K562 (cell line): ENCODE data around the gene LGI4. TPM values are rescaled to one million over a fixed set of nuclear protein-coding genes. Genes with fewer than 3 reads are reported as not detected.

ENCODE experiments used
- ATAC-seq: fragments of 200-7000 bp; cut with Tn5 transposase; 3 replicates; pipeline ENCODE4 v1.9.1; 2020; ENCODE audit warnings: moderate library complexity
- BruUV-seq: library from RNA; stranded (reverse); fragments of 400-500 nt; replicated peaks from 2 replicates; lab custom pipeline; 2021; lab: Mats Ljungman, UMichigan
- CTCF ChIA-PET: fragments of 300-600 bp; formaldehyde crosslinking; extraction: SDS; loops from one replicate; lab custom pipeline; 2021; ENCODE audit warnings: low intra/inter-chr PET ratio; lab: Yijun Ruan, JAX
- POLR2A ChIA-PET: fragments of 300-600, 350-650 bp; sonication (Branson Sonifier 250); formaldehyde crosslinking; extraction: SDS; loops from one replicate; lab custom pipeline; 2021; ENCODE audit warnings: antibody characterized with exemption, inconsistent platforms; lab: Yijun Ruan, JAX
- DNase-seq, 4 experiments: peaks; one replicate each; pipeline versions ENCODE4 v3.0.0 to v3.0.0-alpha.2; 2011 to 2018; ENCODE audit warnings: low spot score in 3 of 4, mixed read lengths in 3 of 4; ENCODE audit errors: extremely low read depth in 1 of 4
- FAIRE-seq: peaks from 2 replicates; lab custom pipeline; 2011; peaks lifted over from hg19 to GRCh38; lab: Jason Lieb, UNC
- H2AFZ ChIP-seq: 2 replicates; pipeline ENCODE4 v1.6.0; 2011; ENCODE audit warnings: low read depth, low read length, control low read depth, inconsistent platforms
- H3K27ac ChIP-seq: fragments of 200-600 bp; 3 replicates; pipeline ENCODE4 v1.8.0; 2011; ENCODE audit warnings: low read depth, mild to moderate bottlenecking, control low read depth, inconsistent platforms, low read length, moderate library complexity, mixed read lengths; ENCODE audit errors: extremely low read depth
- H3K27me3 ChIP-seq, 2 experiments: fragments of 300-600 bp in 1 of 2; 2 replicates in 1 of 2; 3 replicates in 1 of 2; pipeline versions ENCODE4 v1.6.0 to v1.8.0; 2011; ENCODE audit warnings: inconsistent platforms in 2 of 2, low read length in 2 of 2, mild to moderate bottlenecking in 1 of 2, mixed read lengths in 1 of 2, moderate library complexity in 1 of 2; ENCODE audit not compliant: control insufficient read depth in 2 of 2, insufficient read depth in 2 of 2
- H3K36me3 ChIP-seq: fragments of 300-600 bp; 3 replicates; pipeline ENCODE4 v1.8.0; 2011; ENCODE audit warnings: mild to moderate bottlenecking, low read length, inconsistent platforms; ENCODE audit not compliant: control insufficient read depth, insufficient read depth
- H3K4me1 ChIP-seq, 2 experiments: fragments of 200-600 bp in 1 of 2; replicated peaks in 1 of 2; 2 replicates in 1 of 2; 3 replicates in 1 of 2; pipeline versions ENCODE4 v1.5.1 to v1.8.0; 2011; ENCODE audit warnings: inconsistent platforms in 2 of 2, low read length in 2 of 2, mild to moderate bottlenecking in 1 of 2, mixed read lengths in 1 of 2, moderate library complexity in 1 of 2; ENCODE audit not compliant: control insufficient read depth in 2 of 2, insufficient read depth in 2 of 2
- H3K4me2 ChIP-seq: 2 replicates; pipeline ENCODE4 v1.6.1; 2011; ENCODE audit warnings: low read length, control low read depth, inconsistent platforms, mixed read lengths; ENCODE audit not compliant: insufficient read depth
- H3K4me3 ChIP-seq: fragments of 200-600 bp; sonication (generic), shearing (Covaris generic); 2 replicates; pipeline ENCODE4 v1.5.1; 2016; ENCODE audit warnings: control low read depth, inconsistent platforms
- H3K79me2 ChIP-seq: fragments of 200-600 bp; 3 replicates; pipeline ENCODE4 v1.8.0; 2011; ENCODE audit warnings: low read length, inconsistent platforms; ENCODE audit not compliant: control insufficient read depth, insufficient read depth
- H3K9ac ChIP-seq, 2 experiments: 2 replicates each; pipeline versions ENCODE4 v1.6.0 to v1.6.1; 2011; ENCODE audit warnings: low read depth in 2 of 2, low read length in 2 of 2, control low read depth in 1 of 2, inconsistent platforms in 1 of 2, mild to moderate bottlenecking in 1 of 2, mixed read lengths in 1 of 2; ENCODE audit not compliant: insufficient read depth in 1 of 2
- H3K9me1 ChIP-seq: one replicate; pipeline ENCODE4 v1.6.0; 2011; ENCODE audit warnings: inconsistent platforms, mild to moderate bottlenecking, low read length, moderate library complexity; ENCODE audit not compliant: control insufficient read depth, insufficient read depth
- H3K9me3 ChIP-seq: replicated peaks from 2 replicates; pipeline ENCODE4 v1.5.1; 2011; ENCODE audit warnings: low read depth, low read length, inconsistent platforms; ENCODE audit not compliant: control insufficient read depth, insufficient read depth
- H4K20me1 ChIP-seq: replicated peaks from 2 replicates; pipeline ENCODE4 v1.6.1; 2011; ENCODE audit warnings: low read length, inconsistent platforms, mixed read lengths; ENCODE audit not compliant: control insufficient read depth, insufficient read depth
- BRD4 ChIP-seq: fragments of 200-600 bp; sonication (generic); IDR thresholded peaks from 2 replicates; pipeline ENCODE4 v1.6.1; 2017; ENCODE audit warnings: inconsistent platforms
- CTBP1 ChIP-seq: fragments of 450-650 bp; IDR thresholded peaks from 2 replicates; pipeline ENCODE4 v1.6.1; 2016; ENCODE audit warnings: borderline replicate concordance
- ELF2 ChIP-seq: fragments of 250-450 bp; sonication (Bioruptor Pico); IDR thresholded peaks from 2 replicates; pipeline ENCODE4 v1.5.0; 2021; ENCODE audit warnings: mild to moderate bottlenecking
- HNRNPLL ChIP-seq: fragments of 200-400 bp; formaldehyde crosslinking; IDR thresholded peaks from 2 replicates; pipeline ENCODE4 v1.6.1; 2017; ENCODE audit warnings: low read length, low read depth, mild to moderate bottlenecking; ENCODE audit not compliant: poor library complexity, severe bottlenecking
- KDM1A ChIP-seq, 2 experiments: fragments of 450-650 bp; IDR thresholded peaks; 2 replicates each; pipeline ENCODE4 v1.6.1; 2016; ENCODE audit warnings: mild to moderate bottlenecking in 2 of 2
- NR4A1 ChIP-seq, 2 experiments: fragments of 250-450 bp in 1 of 2; fragments of 450-650 bp in 1 of 2; sonication (Bioruptor Pico) in 1 of 2; IDR thresholded peaks; 2 replicates each; pipeline versions ENCODE4 v1.4.0 to v1.6.1; 2016 to 2020; ENCODE audit warnings: mild to moderate bottlenecking in 2 of 2, missing compliant biosample characterization in 1 of 2, missing genetic modification characterization in 1 of 2, moderate library complexity in 1 of 2
- RBM25 ChIP-seq: fragments of 200-400 bp; formaldehyde crosslinking; IDR thresholded peaks from 2 replicates; pipeline ENCODE4 v1.6.1; 2018; ENCODE audit warnings: low read length, low read depth, moderate library complexity; ENCODE audit not compliant: severe bottlenecking
- RNF2 ChIP-seq: sonication (generic); IDR thresholded peaks from 2 replicates; pipeline ENCODE4 v1.6.1; 2016
- SP1 ChIP-seq: sonication (generic); formaldehyde crosslinking; IDR thresholded peaks from 2 replicates; pipeline ENCODE4 v1.8.1; 2022; ENCODE audit warnings: mild to moderate bottlenecking, missing genetic modification reagents
- ZNF263 ChIP-seq: sonication (generic); formaldehyde crosslinking; IDR thresholded peaks from 2 replicates; pipeline ENCODE4 v1.8.0; 2022; ENCODE audit warnings: mild to moderate bottlenecking, missing genetic modification reagents, borderline replicate concordance
- ZNF707 ChIP-seq: fragments of 250-450 bp; sonication (Bioruptor Pico); conservative IDR thresholded peaks from 2 replicates; pipeline ENCODE4 v1.8.0; 2022; ENCODE audit warnings: inconsistent platforms, mild to moderate bottlenecking, moderate library complexity
- ZNF75A ChIP-seq: fragments of 450-650 bp; formaldehyde crosslinking; IDR thresholded peaks from 2 replicates; pipeline ENCODE4 v1.4.0; 2020; ENCODE audit warnings: mild to moderate bottlenecking
- WGBS: fragments of 100-300 bp; shearing (Covaris generic); methylation state at CpG from one replicate; pipeline ENCODE4 v1.1.6; 2016; ENCODE audit warnings: low coverage, mixed read lengths; ENCODE audit not compliant: insufficient coverage; ENCODE audit errors: missing lambda C conversion rate; 5-methylcytosine and 5-hydroxymethylcytosine counted together
- in situ Hi-C: fragments of 300-500 bp; cut with MboI; formaldehyde crosslinking; loops from 4 replicates; pipeline ENCODE4 v1.15.0; 2018; ENCODE audit warnings: inconsistent platforms, mixed read lengths
- intact Hi-C: fragments of 100-400 bp; cut with micrococcal nuclease; formaldehyde crosslinking; loops from 2 replicates; pipeline ENCODE4 v1.14.2; 2022
- polyA plus RNA-seq, 8 experiments: library from polyadenylated mRNA; depleted of rRNA in 4 of 8; stranded (reverse) in 5 of 8; unstranded in 3 of 8; fragments of >200 nt; fragmentation: Nextera tagmentation in 2 of 8; fragmentation: Illumina TruSeq in 1 of 8; extraction: Ambion mirVana in 2 of 8; extraction: Trizol in 1 of 8; gene quantifications; 2 replicates each; pipeline versions ENCODE4 v1.2.1 to v1.2.3, GENCODE V29; 2011 to 2014; ENCODE audit warnings: inconsistent platforms in 1 of 8, missing spikeins in 1 of 8
- total RNA-seq, 7 experiments: library from RNA; depleted of rRNA in 6 of 7; stranded (reverse); fragments of >200 nt in 6 of 7; fragmentation: Illumina TruSeq in 2 of 7; extraction: Trizol in 2 of 7; gene quantifications; 2 replicates each; pipeline versions ENCODE4 v1.2.1 to v1.2.3, GENCODE V29; 2011 to 2021; ENCODE audit warnings: low replicate concordance in 1 of 7
- TF ChIP-seq, protein P1 (sequence below): fragments of 250-450 bp; sonication (Bioruptor Pico); IDR thresholded peaks from 2 replicates; pipeline ENCODE4 v1.8.0; 2022; ENCODE audit warnings: inconsistent platforms
- TF ChIP-seq, protein P2 (sequence below): fragments of 450-650 bp; IDR thresholded peaks from 2 replicates; pipeline ENCODE4 v1.6.1; 2016; ENCODE audit warnings: mild to moderate bottlenecking

The LGI4 gene
- total and polyA plus RNA-seq, 9 of the 15 experiments (the other 6 are each of a cell fraction or from before 2014, with no cell fraction given): 0.14 to 0.30 (median 0.24) TPM; not detected in 4

DNA sequence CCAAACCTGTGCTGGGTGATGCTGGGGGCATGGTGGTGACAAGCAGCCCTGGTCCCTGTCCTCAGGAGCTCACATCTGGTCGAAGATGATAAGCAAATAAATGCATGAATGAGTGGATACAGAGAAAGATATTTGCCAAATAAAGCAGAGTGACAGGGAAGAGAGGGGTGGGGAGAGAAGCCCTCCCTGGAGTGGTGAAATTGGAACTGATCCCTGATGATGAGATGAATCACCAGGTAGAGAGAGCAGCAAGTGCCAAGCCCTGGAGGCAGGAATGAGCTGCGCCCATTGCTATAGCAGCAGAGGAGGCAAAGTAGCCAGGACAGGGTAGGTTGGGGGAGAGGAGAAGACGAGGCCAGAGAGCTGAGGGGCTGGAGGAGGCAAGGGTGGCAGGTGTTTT is 33.3 kb upstream of the LGI4 start (continued):
- no peak for TF ChIP-seq HNRNPLL
- TF ChIP-seq, all 486 proteins: peak for 6

DNA sequence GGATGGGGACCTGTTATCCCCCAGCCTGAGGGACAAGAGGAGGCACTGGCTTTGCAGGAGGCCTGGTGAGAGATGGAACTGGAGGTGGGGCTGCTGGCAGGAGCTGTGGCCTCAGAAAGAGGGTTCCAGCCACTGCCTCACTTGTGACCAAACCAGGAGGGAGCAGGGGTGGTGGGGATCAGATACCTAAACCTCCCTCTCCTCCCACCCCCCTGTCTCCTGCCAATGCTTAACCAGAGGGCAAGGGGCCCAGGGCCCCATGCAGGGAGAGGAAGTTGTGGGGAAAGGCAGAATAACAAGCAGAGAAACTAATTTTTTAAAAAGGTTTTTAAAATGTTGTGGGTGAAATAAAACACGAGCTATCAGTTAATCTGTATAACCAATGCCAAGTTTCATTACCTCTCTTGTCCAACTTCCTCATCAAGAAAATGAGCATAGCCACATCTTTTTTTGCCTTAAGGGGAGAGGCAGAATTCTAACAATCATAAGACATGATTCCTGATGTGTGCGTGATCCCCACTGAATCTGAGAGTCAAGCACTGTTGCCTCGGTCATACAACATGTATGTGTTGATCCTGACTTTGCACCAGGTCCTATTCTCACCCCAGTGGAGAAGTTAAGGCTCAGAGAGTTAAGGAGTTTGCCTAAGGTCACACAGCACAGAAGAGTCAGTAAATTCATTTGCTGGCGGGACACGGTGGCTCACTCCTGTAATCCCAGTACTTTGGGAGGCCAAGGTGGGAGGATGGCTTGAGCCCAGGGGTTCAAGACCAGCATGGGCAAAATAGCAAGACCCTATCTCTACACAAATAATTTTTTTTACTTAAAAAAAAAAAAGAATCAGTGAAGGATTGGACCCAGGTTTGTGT is 32.6 kb upstream of the LGI4 start:
- H3K79me2 ChIP-seq: peaks cover 26% of the 10 kb centered on the region
- H4K20me1 ChIP-seq: no peaks in the 10 kb centered on the region
- H3K27me3 ChIP-seq: no peaks in the 10 kb centered on the region; a peak in 1 of 5 replicates
- no peak overlapping the region for H3K4me3 ChIP-seq
- in situ Hi-C loops (no loop called here), intact Hi-C loops (loop anchor here (5.0 kb wide), 2 partner anchors 40 to 80 kb away; partner anchors contain the start of gene LSR)
- H3K4me2 ChIP-seq: peak overlapping the region; percentile 64
- peak overlapping the region; percentile 77 for H3K27ac ChIP-seq
- peak overlapping the region; percentile 58 to 86 for H3K9ac ChIP-seq
- BruUV-seq: TSS peak; percentile 3
- peaks cover 96% of the 10 kb centered on the region for H3K36me3 ChIP-seq
- H3K9me3 ChIP-seq: peaks cover 7% of the 10 kb centered on the region; the same call in 1 of the 2 replicates
- ATAC-seq (no peak), FAIRE-seq (peak; percentile 6), DNase-seq (peak in 1 of 4 experiments; percentile 18)
- ChIA-PET CTCF (no interaction called here), POLR2A (interaction anchor here (0.7 to 1.3 kb wide), 2 partner anchors 13 to 313 kb away, joined by 3 to 4 read pairs; partner anchors contain the start of gene FXYD5)
- 65% methylated on average over 5 of the region's 5 CpGs for WGBS
- no peak overlapping the region for H2AFZ ChIP-seq
- no peaks in the 10 kb centered on the region for H3K9me1 ChIP-seq
- H3K4me1 ChIP-seq: peaks cover 49 to 54% of the 10 kb centered on the region in 2 experiments
- TF ChIP-seq SP1: peak; percentile 22; the same call in 1 of the 2 replicates
- TF ChIP-seq CTBP1: no peak
- no peak for TF ChIP-seq ZNF75A (CRISPR knock-in tag)
- TF ChIP-seq, protein P1, sequence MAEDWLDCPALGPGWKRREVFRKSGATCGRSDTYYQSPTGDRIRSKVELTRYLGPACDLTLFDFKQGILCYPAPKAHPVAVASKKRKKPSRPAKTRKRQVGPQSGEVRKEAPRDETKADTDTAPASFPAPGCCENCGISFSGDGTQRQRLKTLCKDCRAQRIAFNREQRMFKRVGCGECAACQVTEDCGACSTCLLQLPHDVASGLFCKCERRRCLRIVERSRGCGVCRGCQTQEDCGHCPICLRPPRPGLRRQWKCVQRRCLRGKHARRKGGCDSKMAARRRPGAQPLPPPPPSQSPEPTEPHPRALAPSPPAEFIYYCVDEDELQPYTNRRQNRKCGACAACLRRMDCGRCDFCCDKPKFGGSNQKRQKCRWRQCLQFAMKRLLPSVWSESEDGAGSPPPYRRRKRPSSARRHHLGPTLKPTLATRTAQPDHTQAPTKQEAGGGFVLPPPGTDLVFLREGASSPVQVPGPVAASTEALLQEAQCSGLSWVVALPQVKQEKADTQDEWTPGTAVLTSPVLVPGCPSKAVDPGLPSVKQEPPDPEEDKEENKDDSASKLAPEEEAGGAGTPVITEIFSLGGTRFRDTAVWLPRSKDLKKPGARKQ (CRISPR knock-in tag): no peak
- no peak; the same call in 1 of the 2 replicates for TF ChIP-seq RNF2
- no peak for TF ChIP-seq ZNF707
- no peak for TF ChIP-seq ELF2 (CRISPR knock-in tag)
- TF ChIP-seq RBM25: peak; percentile 23
- TF ChIP-seq KDM1A (IDR thresholded peaks at IDR 0.05): 0 out of 4 replicates have a peak, but pooled peaks of 1 of the 2 experiments have one; percentile 17
- TF ChIP-seq, protein P2, sequence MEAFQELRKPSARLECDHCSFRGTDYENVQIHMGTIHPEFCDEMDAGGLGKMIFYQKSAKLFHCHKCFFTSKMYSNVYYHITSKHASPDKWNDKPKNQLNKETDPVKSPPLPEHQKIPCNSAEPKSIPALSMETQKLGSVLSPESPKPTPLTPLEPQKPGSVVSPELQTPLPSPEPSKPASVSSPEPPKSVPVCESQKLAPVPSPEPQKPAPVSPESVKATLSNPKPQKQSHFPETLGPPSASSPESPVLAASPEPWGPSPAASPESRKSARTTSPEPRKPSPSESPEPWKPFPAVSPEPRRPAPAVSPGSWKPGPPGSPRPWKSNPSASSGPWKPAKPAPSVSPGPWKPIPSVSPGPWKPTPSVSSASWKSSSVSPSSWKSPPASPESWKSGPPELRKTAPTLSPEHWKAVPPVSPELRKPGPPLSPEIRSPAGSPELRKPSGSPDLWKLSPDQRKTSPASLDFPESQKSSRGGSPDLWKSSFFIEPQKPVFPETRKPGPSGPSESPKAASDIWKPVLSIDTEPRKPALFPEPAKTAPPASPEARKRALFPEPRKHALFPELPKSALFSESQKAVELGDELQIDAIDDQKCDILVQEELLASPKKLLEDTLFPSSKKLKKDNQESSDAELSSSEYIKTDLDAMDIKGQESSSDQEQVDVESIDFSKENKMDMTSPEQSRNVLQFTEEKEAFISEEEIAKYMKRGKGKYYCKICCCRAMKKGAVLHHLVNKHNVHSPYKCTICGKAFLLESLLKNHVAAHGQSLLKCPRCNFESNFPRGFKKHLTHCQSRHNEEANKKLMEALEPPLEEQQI: no peak
- TF ChIP-seq ZNF263 (CRISPR knock-in tag): no peak
- TF ChIP-seq BRD4: no peak
- no peak for TF ChIP-seq NR4A1 (CRISPR knock-in tag; IDR thresholded peaks at IDR 0.05)
- 0 out of 2 replicates have a peak, but pooled peaks have one; percentile 32 for TF ChIP-seq NR4A1 (tag; IDR thresholded peaks at IDR 0.05)
